Progenitor cell of endocrine pancreas (in vitro differentiated cells): ENCODE data around the gene ARHGAP12. TPM values are rescaled to one million over a fixed set of nuclear protein-coding genes. Genes with fewer than 3 reads are reported as not detected.

ENCODE experiments used
- DNase-seq: peaks from one replicate; pipeline ENCODE4 v3.0.0; 2021; ENCODE audit warnings: low spot score; ENCODE audit not compliant: unreplicated experiment
- H3K27ac Mint-ChIP-seq: 2 replicates; pipeline ENCODE4 v1.8.0; 2021; ENCODE audit warnings: mild to moderate bottlenecking, moderate library complexity, mixed read lengths
- H3K27me3 Mint-ChIP-seq: 2 replicates; pipeline ENCODE4 v1.8.0; 2021; ENCODE audit warnings: mixed read lengths
- H3K36me3 Mint-ChIP-seq: 2 replicates; pipeline ENCODE4 v1.8.0; 2022; ENCODE audit warnings: mixed read lengths; ENCODE audit not compliant: insufficient read depth
- H3K4me1 Mint-ChIP-seq: 2 replicates; pipeline ENCODE4 v1.8.0; 2021; ENCODE audit warnings: low read depth, mixed read lengths
- H3K4me3 Mint-ChIP-seq: 2 replicates; pipeline ENCODE4 v1.8.0; 2021; ENCODE audit warnings: low read depth, mild to moderate bottlenecking, moderate library complexity, mixed read lengths
- H3K9me3 Mint-ChIP-seq: 2 replicates; pipeline ENCODE4 v1.8.0; 2021; ENCODE audit warnings: low read depth, mixed read lengths
- CTCF ChIP-seq: fragments of 200-600 bp; sonication (generic); IDR thresholded peaks from one replicate; pipeline ENCODE4 v1.5.0; 2021; ENCODE audit warnings: antibody characterized with exemption, mild to moderate bottlenecking; ENCODE audit not compliant: unreplicated experiment
- total RNA-seq: library from RNA; stranded (reverse); gene quantifications from 2 replicates; pipeline ENCODE4 v1.2.1, GENCODE V29; 2021

The ARHGAP12 gene
- total RNA-seq, 1 donor from 2014 or later: 41.8 TPM

- H3K4me3 Mint-ChIP-seq: no peak overlapping the region
- peaks cover 11% of the 10 kb centered on the region for H3K4me1 Mint-ChIP-seq
- no peaks in the 10 kb centered on the region for H3K9me3 Mint-ChIP-seq
- H3K27ac Mint-ChIP-seq: no peak overlapping the region
- TF ChIP-seq CTCF: no peak
- H3K27me3 Mint-ChIP-seq: no peaks in the 10 kb centered on the region
- no peak for DNase-seq
- peaks cover 8% of the 10 kb centered on the region for H3K36me3 Mint-ChIP-seq
Measured at GRCh38 chr10:31851216-31851615, 77.4 kb downstream of the ARHGAP12 start.

DNA sequence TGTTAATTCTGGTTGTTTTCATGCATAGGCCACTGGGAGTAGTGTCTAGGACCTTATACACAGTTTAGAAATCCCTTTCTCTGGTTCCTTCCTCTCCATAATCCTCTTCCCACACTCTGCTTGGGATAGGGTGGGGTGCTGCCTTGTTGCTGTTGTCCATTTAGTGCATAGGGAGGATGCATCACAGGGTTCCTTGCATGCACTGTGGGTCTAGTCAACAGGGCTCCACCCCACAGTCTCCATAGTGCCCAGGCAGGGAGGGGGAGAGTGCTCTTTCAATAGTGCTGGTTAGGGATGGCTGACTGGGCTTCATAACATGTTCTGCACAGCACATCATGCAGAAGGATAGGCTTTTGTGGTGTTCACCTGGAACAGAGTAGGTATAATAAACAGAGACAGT lies 81.1 kb downstream of the ARHGAP12 start:
- Mint-ChIP-seq H3K27me3 (no peaks in the 10 kb centered on the region), H3K4me1 (peaks cover 13% of the 10 kb centered on the region), H3K9me3 (no peaks in the 10 kb centered on the region), H3K36me3 (peaks cover 9% of the 10 kb centered on the region), H3K27ac (peak overlapping the region; percentile 6), H3K4me3 (no peak overlapping the region)
- no peak for TF ChIP-seq CTCF
- DNase-seq: no peak

DNA sequence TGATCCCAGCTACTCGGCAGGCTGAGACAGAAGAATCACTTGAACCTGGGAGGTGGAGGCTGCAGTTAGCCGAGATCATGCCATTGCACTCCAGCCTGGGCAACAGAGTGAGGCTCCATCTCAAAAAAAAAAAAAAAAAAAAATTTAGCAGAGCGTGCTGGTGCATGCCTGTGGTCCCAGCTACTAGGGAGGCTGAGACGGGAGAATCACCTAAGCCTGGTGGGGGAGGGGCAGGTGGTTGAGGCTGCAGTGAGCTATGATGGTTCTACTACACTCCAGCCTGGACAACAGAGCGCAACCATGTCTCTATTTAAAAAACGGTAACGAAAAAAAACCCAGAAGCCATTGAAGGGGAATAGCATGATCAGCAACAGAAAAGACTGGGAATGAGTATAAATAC lies 89.9 kb downstream of the ARHGAP12 start:
- Mint-ChIP-seq H3K27me3 (no peaks in the 10 kb centered on the region), H3K4me3 (no peak overlapping the region), H3K27ac (no peak overlapping the region), H3K9me3 (no peaks in the 10 kb centered on the region), H3K36me3 (peaks cover 2% of the 10 kb centered on the region), H3K4me1 (peaks cover 4% of the 10 kb centered on the region)
- no peak for DNase-seq
- TF ChIP-seq CTCF: no peak

DNA sequence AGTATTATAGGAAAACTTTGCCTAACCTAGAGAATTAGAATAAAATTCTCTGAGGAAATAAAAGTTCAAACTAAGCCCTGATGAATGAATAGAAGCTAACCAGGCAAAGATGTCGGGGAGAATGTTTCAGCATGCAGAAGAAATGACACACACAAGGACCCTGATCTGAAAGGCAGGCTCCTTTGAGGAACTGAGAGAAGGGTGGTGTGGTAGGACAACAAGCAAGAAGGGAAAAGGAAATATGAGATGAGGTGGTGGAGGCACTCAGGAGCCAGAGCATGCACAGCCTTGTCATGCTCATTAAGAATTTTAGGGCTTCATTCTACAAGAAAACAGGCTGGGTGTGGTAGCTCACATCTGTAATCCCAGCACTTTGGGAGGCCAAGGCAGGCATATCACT lies 90.6 kb downstream of the ARHGAP12 start:
- no peaks in the 10 kb centered on the region for H3K9me3 Mint-ChIP-seq

DNA sequence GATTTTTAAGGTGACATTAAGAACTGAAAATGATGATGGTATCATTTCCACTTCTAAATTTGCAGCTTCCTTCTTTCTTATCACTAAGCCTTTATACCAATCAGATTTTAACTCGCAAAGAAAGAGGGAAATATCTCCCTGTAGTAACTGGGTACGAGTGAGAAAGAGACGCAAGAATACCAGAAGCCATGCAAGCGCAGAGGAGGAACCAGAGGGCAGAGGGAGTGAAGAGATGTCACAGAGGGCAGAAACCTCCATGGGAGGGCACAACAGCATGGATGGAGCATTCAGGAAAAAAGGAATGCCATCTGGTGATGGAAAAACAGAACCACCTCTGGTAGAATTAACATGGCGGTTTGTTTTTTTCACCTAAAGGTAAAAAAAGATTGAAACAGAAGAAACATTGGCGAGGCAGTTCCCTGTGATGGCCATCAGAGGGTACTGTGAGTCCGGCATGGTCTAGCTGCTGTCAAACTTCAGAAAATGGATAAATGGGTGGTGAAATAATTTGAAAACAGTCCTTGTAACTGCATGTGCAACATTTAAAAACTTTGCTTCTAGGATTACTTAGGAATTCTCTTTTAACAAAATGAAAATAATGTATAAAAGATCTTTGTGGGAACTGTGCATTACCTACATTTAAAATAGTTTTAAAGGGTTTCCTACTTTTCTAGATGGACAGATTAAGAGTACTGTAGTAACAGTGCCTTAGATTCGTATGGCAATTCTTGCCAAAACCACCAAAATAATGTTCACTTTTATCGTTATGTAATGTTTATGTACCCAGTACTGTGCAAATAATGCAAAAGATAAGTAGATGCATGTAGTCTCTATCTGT lies 91.8 kb downstream of the ARHGAP12 start:
- DNase-seq: no peak
- H3K36me3 Mint-ChIP-seq: peaks cover 1% of the 10 kb centered on the region
- no peaks in the 10 kb centered on the region for H3K27me3 Mint-ChIP-seq
- H3K4me1 Mint-ChIP-seq: peaks cover 3% of the 10 kb centered on the region
- H3K27ac Mint-ChIP-seq: no peak overlapping the region
- peak; percentile 83 for TF ChIP-seq CTCF
- no peak overlapping the region for H3K4me3 Mint-ChIP-seq
- H3K9me3 Mint-ChIP-seq: no peaks in the 10 kb centered on the region

More for the DNA sequence above, 90.6 kb downstream of the ARHGAP12 start:
- DNase-seq: no peak
- Mint-ChIP-seq H3K36me3 (peaks cover 2% of the 10 kb centered on the region), H3K4me1 (peaks cover 4% of the 10 kb centered on the region), H3K27me3 (no peaks in the 10 kb centered on the region), H3K27ac (no peak overlapping the region), H3K4me3 (no peak overlapping the region)
- no peak for TF ChIP-seq CTCF
